Retinal pigment epithelial cell (primary cell): Measurements from ENCODE around the gene PRODH2.

ENCODE experiments used
- DNase-seq: peaks from one replicate; pipeline ENCODE4 v3.0.0-alpha.2; 2010; ENCODE audit warnings: low read depth
- H3K4me3 ChIP-seq: 2 replicates; pipeline ENCODE4 v1.5.1; 2011; ENCODE audit warnings: mild to moderate bottlenecking, low read length, control low read depth, moderate library complexity
- TF ChIP-seq, protein P1 (sequence below): conservative IDR thresholded peaks from 2 replicates; pipeline ENCODE4 v1.5.1; 2011; ENCODE audit warnings: low read depth, low read length, control low read depth, inconsistent platforms

Gene PRODH2

DNA sequence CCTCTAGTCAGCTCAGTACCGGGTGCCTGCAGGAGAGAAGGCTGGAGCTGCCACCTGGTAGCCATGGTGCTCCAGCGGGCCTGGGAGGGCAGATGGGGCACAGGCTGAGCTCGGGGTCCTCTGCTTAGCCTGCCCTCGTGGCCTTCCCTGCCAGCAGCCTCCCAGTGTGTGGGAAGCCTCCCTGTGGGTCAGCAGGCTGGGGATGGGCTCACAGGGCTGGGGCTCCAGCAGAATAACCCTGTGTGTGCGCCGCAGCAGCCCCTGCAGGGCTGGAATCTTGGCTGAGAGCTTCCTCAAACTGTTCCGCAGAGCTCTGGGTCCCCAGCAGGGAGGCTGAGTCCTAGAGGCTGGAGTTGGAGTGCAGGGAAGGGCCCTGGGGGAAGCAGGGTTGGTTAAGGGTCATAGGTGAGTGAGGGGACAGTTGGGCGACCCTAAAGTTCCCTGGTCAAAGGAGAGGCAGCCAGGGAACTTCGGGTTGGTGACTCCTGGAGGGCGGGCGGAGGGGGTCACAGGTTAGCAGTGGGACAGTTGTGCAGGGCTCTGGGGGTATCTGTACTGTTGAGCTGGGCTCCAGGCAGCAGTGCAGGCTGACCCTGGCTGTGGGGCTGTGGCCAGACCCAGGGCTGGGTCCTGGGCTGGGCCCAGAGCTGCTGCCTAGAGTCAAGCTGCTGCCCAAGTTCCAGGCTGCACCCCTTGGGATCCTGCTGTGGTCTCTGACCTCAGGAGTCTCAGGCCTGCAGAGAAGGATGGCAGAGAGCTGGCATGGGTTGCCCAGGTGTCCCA is 23.3 kb downstream of the PRODH2 start:
- TF ChIP-seq, protein P1, sequence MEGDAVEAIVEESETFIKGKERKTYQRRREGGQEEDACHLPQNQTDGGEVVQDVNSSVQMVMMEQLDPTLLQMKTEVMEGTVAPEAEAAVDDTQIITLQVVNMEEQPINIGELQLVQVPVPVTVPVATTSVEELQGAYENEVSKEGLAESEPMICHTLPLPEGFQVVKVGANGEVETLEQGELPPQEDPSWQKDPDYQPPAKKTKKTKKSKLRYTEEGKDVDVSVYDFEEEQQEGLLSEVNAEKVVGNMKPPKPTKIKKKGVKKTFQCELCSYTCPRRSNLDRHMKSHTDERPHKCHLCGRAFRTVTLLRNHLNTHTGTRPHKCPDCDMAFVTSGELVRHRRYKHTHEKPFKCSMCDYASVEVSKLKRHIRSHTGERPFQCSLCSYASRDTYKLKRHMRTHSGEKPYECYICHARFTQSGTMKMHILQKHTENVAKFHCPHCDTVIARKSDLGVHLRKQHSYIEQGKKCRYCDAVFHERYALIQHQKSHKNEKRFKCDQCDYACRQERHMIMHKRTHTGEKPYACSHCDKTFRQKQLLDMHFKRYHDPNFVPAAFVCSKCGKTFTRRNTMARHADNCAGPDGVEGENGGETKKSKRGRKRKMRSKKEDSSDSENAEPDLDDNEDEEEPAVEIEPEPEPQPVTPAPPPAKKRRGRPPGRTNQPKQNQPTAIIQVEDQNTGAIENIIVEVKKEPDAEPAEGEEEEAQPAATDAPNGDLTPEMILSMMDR = no peak

GRCh38 chr19:35788205-35788960 is 24.3 kb downstream of the PRODH2 start:
- no peak for DNase-seq
- TF ChIP-seq, protein P1 = no peak

More for the DNA sequence above, 23.3 kb downstream of the PRODH2 start:
- H3K4me3 ChIP-seq = no peak overlapping the region
- no peak for DNase-seq

DNA sequence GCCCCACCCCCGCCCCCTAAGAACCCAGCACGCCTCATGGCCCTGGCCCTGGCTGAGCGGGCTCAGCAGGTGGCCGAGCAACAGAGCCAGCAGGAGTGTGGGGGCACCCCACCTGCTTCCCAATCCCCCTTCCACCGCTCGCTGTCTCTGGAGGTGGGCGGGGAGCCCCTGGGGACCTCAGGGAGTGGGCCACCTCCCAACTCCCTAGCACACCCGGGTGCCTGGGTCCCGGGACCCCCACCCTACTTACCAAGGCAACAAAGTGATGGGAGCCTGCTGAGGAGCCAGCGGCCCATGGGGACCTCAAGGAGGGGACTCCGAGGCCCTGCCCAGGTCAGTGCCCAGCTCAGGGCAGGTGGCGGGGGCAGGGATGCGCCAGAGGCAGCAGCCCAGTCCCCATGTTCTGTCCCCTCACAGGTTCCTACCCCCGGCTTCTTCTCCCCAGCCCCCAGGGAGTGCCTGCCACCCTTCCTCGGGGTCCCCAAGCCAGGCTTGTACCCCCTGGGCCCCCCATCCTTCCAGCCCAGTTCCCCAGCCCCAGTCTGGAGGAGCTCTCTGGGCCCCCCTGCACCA is 25.3 kb downstream of the PRODH2 start:
- DNase-seq = no peak
- H3K4me3 ChIP-seq = no peak overlapping the region
- TF ChIP-seq, protein P1 = no peak

More at GRCh38 chr19:35788205-35788960, 24.3 kb downstream of the PRODH2 start:
- no peak overlapping the region for H3K4me3 ChIP-seq

DNA sequence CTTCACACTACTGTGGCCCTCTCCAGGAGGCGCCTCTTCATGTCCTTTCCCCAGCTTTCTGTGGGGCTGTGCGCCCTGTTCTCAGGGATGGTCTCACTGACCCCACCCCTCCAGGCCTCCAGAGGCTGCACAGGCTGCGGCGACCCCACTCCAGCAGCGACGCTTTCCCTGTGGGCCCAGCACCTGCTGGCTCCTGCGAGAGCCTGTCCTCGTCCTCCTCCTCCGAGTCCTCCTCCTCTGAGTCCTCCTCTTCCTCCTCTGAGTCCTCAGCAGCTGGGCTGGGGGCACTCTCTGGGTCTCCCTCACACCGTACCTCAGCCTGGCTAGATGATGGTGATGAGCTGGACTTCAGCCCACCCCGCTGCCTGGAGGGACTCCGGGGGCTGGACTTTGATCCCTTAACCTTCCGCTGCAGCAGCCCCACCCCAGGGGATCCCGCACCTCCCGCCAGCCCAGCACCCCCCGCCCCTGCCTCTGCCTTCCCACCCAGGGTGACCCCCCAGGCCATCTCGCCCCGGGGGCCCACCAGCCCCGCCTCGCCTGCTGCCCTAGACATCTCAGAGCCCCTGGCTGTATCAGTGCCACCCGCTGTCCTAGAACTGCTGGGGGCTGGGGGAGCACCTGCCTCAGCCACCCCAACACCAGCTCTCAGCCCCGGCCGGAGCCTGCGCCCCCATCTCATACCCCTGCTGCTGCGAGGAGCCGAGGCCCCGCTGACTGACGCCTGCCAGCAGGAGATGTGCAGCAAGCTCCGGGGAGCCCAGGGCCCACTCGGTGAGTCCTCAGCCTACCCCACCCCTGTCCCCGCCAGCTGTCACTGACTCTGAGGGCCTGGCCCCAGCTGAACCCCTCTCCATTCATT is 26.1 kb downstream of the PRODH2 start:
- no peak overlapping the region for H3K4me3 ChIP-seq
- TF ChIP-seq, protein P1 = no peak
- no peak for DNase-seq

GRCh38 chr19:35785339-35785627 is 27.4 kb downstream of the PRODH2 start:
- TF ChIP-seq, protein P1 = no peak
- DNase-seq = no peak
- H3K4me3 ChIP-seq = no peak overlapping the region

GRCh38 chr19:35784503-35785338 is 27.9 kb downstream of the PRODH2 start:
- H3K4me3 ChIP-seq = no peak overlapping the region
- no peak for DNase-seq
- TF ChIP-seq, protein P1 = no peak
